ENCODE results near the gene SULT1C4. TPM values are rescaled to one million over a fixed set of nuclear protein-coding genes. Genes with fewer than 3 reads are reported as not detected.
"Not testable (repeated sequence)": the region's sequence is repeated elsewhere in the genome, so short reads cannot be mapped to it uniquely, and the experiment has no call there.

SULT1C4 gene
- polyA plus RNA-seq, 1 of the 3 experiments (the other 2 are of a cell fraction) = 0.18 TPM

DNA sequence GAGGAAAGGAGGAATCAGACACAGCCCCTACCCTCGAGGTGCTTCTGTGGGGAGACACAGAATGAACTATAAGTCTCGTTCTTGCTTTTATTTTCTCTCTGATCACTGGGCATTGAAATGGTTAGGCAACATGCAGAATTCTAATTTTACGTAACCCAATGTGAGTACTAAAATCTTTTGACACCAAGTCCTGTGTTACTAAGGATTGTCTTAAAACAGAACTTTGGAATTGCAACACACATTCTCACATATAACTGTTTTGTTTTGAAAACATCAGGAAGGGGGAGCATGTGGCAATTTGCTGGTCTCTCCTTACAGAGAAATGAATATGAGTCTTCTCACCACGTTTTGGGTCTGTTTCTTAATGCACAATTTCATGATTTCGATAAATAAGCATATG, 23.6 kb upstream of the SULT1C4 start:
- 54% methylated on average over 5 of the region's 5 CpGs for WGBS (ENCODE audit: low lambda C conversion rate)
- H3K4me1 ChIP-seq (ENCODE audit: control insufficient read depth in 1 of 2, insufficient read depth in 2 of 2, low read depth in 1 of 2, low read length in 1 of 2) = no peaks in the 10 kb centered on the region; a peak in 1 of 4 replicates
- H3K4me3 ChIP-seq (ENCODE audit: low read depth in 2 of 2, low read length in 1 of 2) = no peak overlapping the region
- H3F3A ChIP-seq (replicated peaks; ENCODE audit: insufficient read depth) = no peaks in the 10 kb centered on the region
- H3K9me2 ChIP-seq = no peaks in the 10 kb centered on the region
- ChIA-PET CTCF (interaction anchor here (1.1 to 1.9 kb wide), 3 partner anchors 10 to 282 kb away, joined by 3 to 9 read pairs (median 8); no protein-coding TSS in a partner anchor), POLR2A (no interaction called here)
- no peaks in the 10 kb centered on the region for H3K79me2 ChIP-seq (ENCODE audit: insufficient read depth)
- H3K9ac ChIP-seq = no peak overlapping the region
- no peak overlapping the region for H2AFZ ChIP-seq (ENCODE audit: low read depth)
- H4K20me1 ChIP-seq (ENCODE audit: insufficient read depth) = no peaks in the 10 kb centered on the region
- no peaks in the 10 kb centered on the region for H3K27me3 ChIP-seq (ENCODE audit: insufficient read depth)
- DNase-seq = no peak
- no peak for TF ChIP-seq SMC3 (IDR thresholded peaks at IDR 0.05; ENCODE audit: low read depth, low read length)
- no peaks in the 10 kb centered on the region for H3K36me3 ChIP-seq (replicated peaks in 1 of 2; ENCODE audit: control insufficient read depth in 1 of 2, insufficient read depth in 2 of 2, low read length in 1 of 2)
- no peak overlapping the region for H3K27ac ChIP-seq (ENCODE audit: low read depth in 2 of 2, low read length in 1 of 2)
- H3K9me3 ChIP-seq = no peaks in the 10 kb centered on the region
- H3K4me2 ChIP-seq = no peak overlapping the region

DNA sequence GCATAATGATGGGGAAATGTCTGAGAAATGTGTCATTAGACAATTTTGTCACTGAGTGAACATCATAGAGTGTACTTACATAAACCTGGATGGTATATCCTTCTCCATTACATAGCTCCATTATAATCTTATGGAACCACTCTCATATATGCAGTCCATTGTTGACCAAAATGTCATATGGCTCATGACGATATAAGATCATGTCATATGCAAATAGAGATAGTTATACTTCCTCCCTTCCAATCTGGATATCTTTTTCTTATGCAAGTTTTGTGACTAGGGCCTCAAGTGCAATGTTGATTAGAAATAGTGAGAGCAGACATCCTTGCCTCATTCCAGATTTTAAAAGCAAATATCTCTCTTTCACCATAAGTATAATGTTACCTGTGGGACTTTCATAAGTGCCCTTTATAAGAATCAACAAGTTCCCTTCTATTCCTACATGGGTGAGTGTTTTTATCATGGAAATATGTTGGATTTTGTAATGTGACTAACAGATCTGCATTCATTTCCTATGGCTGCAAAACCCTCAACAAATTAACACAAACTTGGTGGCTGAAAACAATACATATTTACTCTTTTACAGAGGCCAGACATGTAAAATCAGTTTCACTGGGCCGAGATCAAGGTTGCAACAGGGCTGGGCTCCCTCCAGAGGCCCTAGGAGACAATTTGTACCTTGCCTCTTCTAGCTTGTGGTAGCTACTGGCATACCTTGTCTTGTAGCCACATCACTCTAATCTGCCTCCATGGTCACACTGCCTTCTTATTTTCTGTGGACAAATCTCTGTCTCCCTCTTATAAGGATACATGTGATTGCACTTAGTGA, 21.6 kb upstream of the SULT1C4 start:
- Histone ChIP-seq H3K27me3 (ENCODE audit: insufficient read depth) (no peaks in the 10 kb centered on the region), H3K4me2 (no peak overlapping the region), H3K4me1 (ENCODE audit: control insufficient read depth in 1 of 2, insufficient read depth in 2 of 2, low read depth in 1 of 2, low read length in 1 of 2) (no peaks in the 10 kb centered on the region; a peak in 1 of 4 replicates), H3K27ac (ENCODE audit: low read depth in 2 of 2, low read length in 1 of 2) (no peak overlapping the region), H4K20me1 (ENCODE audit: insufficient read depth) (no peaks in the 10 kb centered on the region), H3K9me3 (no peaks in the 10 kb centered on the region), H3K9me2 (no peaks in the 10 kb centered on the region), H3F3A (replicated peaks; ENCODE audit: insufficient read depth) (no peaks in the 10 kb centered on the region), H3K79me2 (ENCODE audit: insufficient read depth) (no peaks in the 10 kb centered on the region), H3K4me3 (ENCODE audit: low read depth in 2 of 2, low read length in 1 of 2) (no peak overlapping the region), H3K9ac (no peak overlapping the region), H3K36me3 (replicated peaks in 1 of 2; ENCODE audit: control insufficient read depth in 1 of 2, insufficient read depth in 2 of 2, low read length in 1 of 2) (no peaks in the 10 kb centered on the region), H2AFZ (ENCODE audit: low read depth) (no peak overlapping the region)
- ChIA-PET CTCF (no interaction called here), POLR2A (no interaction called here)
- TF ChIP-seq USF2 (IDR thresholded peaks at IDR 0.05; ENCODE audit: borderline replicate concordance, low read depth, low read length) (no peak), GATA2 (CRISPR knock-in tag; IDR thresholded peaks at IDR 0.05) (no peak), EP300 (IDR thresholded peaks at IDR 0.05; ENCODE audit: borderline replicate concordance in 1 of 2, low read depth in 1 of 2, low read length in 1 of 2) (no peak), ELF1 (IDR thresholded peaks at IDR 0.05) (no peak), MAX (IDR thresholded peaks at IDR 0.05; ENCODE audit: low read depth) (no peak), SIN3A (IDR thresholded peaks at IDR 0.05; ENCODE audit: borderline replicate concordance, low read depth, low read length) (no peak), TCF12 (IDR thresholded peaks at IDR 0.05) (no peak), FOXM1 (IDR thresholded peaks at IDR 0.05; ENCODE audit: low read depth) (no peak), RXRA (IDR thresholded peaks at IDR 0.05; ENCODE audit: borderline replicate concordance, low read depth) (no peak)
- no peak for DNase-seq
- WGBS (ENCODE audit: low lambda C conversion rate) = 62% methylated on average over 2 of the region's 2 CpGs

GRCh38 chr2:108359336-108359735, 18.4 kb upstream of the SULT1C4 start:
- H3K9me2 ChIP-seq; H3F3A ChIP-seq (replicated peaks; ENCODE audit: insufficient read depth); H4K20me1 ChIP-seq (ENCODE audit: insufficient read depth); H3K27ac ChIP-seq (ENCODE audit: low read depth in 2 of 2, low read length in 1 of 2); H3K4me3 ChIP-seq (ENCODE audit: low read depth in 2 of 2, low read length in 1 of 2); H3K36me3 ChIP-seq (replicated peaks in 1 of 2; ENCODE audit: control insufficient read depth in 1 of 2, insufficient read depth in 2 of 2, low read length in 1 of 2); DNase-seq; H3K79me2 ChIP-seq (ENCODE audit: insufficient read depth); H2AFZ ChIP-seq (ENCODE audit: low read depth); H3K9me3 ChIP-seq; H3K4me2 ChIP-seq; H3K9ac ChIP-seq; H3K4me1 ChIP-seq (ENCODE audit: control insufficient read depth in 1 of 2, insufficient read depth in 2 of 2, low read depth in 1 of 2, low read length in 1 of 2); POLR2A ChIA-PET; H3K27me3 ChIP-seq (ENCODE audit: insufficient read depth): not testable (repeated sequence)
- 94% methylated on average over 1 of the region's 1 CpG for WGBS (ENCODE audit: low lambda C conversion rate)
- CTCF ChIA-PET = interaction anchor here (1.0 kb wide), 1 partner anchor 277 kb away, joined by 4 read pairs; no protein-coding TSS in a partner anchor
